ENCODE measurements around the gene DRD4.

Gene DRD4

GRCh38 chr11:636511-637332 is at the start of gene DRD4:
Gene DRD4, plus strand, starts transcription at chr11:637269. Its CDS starts 36 bp downstream, at chr11:637305.
- DNase-seq: no peak

- DNase-seq: no peak
Measured at GRCh38 chr11:587546-587945, 49.5 kb upstream of the DRD4 start.

- no peak for DNase-seq
Measured at GRCh38 chr11:587978-588380, 49.1 kb upstream of the DRD4 start.

GRCh38 chr11:589798-590197 is 47.3 kb upstream of the DRD4 start:
- DNase-seq: no peak

- no peak for DNase-seq
Measured at GRCh38 chr11:590997-591396, 46.1 kb upstream of the DRD4 start.

GRCh38 chr11:592501-592900 is 44.6 kb upstream of the DRD4 start:
- no peak for DNase-seq

GRCh38 chr11:592918-593317 is 44.2 kb upstream of the DRD4 start:
- DNase-seq: no peak

GRCh38 chr11:593347-593746 is 43.7 kb upstream of the DRD4 start:
- DNase-seq: no peak

- DNase-seq: no peak
Measured at GRCh38 chr11:595400-595799, 41.7 kb upstream of the DRD4 start.

GRCh38 chr11:596374-596773 is 40.7 kb upstream of the DRD4 start:
- DNase-seq: no peak

GRCh38 chr11:597166-597725 is 39.8 kb upstream of the DRD4 start:
- DNase-seq: no peak

- DNase-seq: no peak
Measured at GRCh38 chr11:598005-598680, 38.9 kb upstream of the DRD4 start.

- DNase-seq: no peak
Measured at GRCh38 chr11:601573-602245, 35.4 kb upstream of the DRD4 start.

- DNase-seq: no peak
Measured at GRCh38 chr11:603154-603553, 33.9 kb upstream of the DRD4 start.

- DNase-seq: no peak
Measured at GRCh38 chr11:605286-606129, 31.6 kb upstream of the DRD4 start.

- DNase-seq: no peak
Measured at GRCh38 chr11:606245-606644, 30.8 kb upstream of the DRD4 start.

GRCh38 chr11:607020-607780 is 29.9 kb upstream of the DRD4 start:
- DNase-seq: no peak

GRCh38 chr11:607971-608659 is 29.0 kb upstream of the DRD4 start:
- DNase-seq: no peak

GRCh38 chr11:608791-609251 is 28.2 kb upstream of the DRD4 start:
- DNase-seq: no peak

GRCh38 chr11:609341-609811 is 27.7 kb upstream of the DRD4 start:
- DNase-seq: no peak
